OCI-LY3 (cell line): ENCODE measurements around the gene NTNG2.

Experiments used
- CTCF ChIP-seq: fragments of 200-600, 300-600 bp; sonication (generic); IDR thresholded peaks from 2 replicates; pipeline ENCODE4 v1.5.1; 2014; ENCODE audit warnings: antibody characterized with exemption, low read length, low read depth
- EZH2phosphoT487 ChIP-seq: fragments of 200-600 bp; shearing (Covaris generic); IDR thresholded peaks from 2 replicates; pipeline ENCODE4 v1.6.1; 2018; ENCODE audit warnings: antibody characterized with exemption, mixed run types, low read depth

DNA sequence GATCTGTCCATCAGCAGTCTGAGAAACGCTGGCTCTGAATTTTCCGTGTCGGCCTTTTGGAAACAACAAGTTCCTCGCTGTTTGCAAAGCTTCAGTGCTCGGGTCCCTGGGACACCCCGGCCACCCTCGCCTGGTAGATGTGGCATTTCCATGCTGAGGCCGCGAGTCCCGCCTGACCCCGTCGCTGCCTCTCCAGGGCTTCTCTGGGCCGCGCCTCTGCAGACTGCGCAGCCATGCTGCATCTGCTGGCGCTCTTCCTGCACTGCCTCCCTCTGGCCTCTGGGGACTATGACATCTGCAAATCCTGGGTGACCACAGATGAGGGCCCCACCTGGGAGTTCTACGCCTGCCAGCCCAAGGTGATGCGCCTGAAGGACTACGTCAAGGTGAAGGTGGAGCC lies 4.7 kb downstream of the NTNG2 start:
- peak; percentile 29; the same call in 1 of the 2 replicates for TF ChIP-seq CTCF
- no peak for TF ChIP-seq EZH2phosphoT487
